Measurements from ENCODE around the gene FADS2.

FADS2 gene

DNA sequence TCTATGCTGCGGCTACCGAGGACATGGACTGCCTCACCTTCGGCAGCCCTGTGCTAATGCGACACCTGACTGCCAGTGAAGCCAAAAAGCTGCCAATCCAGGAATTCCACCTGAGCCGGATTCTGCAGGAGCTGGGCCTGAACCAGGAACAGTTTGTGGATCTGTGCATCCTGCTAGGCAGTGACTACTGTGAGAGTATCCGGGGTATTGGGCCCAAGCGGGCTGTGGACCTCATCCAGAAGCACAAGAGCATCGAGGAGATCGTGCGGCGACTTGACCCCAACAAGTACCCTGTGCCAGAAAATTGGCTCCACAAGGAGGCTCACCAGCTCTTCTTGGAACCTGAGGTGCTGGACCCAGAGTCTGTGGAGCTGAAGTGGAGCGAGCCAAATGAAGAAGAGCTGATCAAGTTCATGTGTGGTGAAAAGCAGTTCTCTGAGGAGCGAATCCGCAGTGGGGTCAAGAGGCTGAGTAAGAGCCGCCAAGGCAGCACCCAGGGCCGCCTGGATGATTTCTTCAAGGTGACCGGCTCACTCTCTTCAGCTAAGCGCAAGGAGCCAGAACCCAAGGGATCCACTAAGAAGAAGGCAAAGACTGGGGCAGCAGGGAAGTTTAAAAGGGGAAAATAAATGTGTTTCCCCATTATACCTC lies 32.1 kb upstream of the FADS2 start:
- no peak for DNase-seq

- DNase-seq, result peak; percentile 63
Measured at GRCh38 chr11:61797263-61797944, 30.7 kb upstream of the FADS2 start.

GRCh38 chr11:61799665-61800284 lies 28.3 kb upstream of the FADS2 start:
- no peak for DNase-seq

DNA sequence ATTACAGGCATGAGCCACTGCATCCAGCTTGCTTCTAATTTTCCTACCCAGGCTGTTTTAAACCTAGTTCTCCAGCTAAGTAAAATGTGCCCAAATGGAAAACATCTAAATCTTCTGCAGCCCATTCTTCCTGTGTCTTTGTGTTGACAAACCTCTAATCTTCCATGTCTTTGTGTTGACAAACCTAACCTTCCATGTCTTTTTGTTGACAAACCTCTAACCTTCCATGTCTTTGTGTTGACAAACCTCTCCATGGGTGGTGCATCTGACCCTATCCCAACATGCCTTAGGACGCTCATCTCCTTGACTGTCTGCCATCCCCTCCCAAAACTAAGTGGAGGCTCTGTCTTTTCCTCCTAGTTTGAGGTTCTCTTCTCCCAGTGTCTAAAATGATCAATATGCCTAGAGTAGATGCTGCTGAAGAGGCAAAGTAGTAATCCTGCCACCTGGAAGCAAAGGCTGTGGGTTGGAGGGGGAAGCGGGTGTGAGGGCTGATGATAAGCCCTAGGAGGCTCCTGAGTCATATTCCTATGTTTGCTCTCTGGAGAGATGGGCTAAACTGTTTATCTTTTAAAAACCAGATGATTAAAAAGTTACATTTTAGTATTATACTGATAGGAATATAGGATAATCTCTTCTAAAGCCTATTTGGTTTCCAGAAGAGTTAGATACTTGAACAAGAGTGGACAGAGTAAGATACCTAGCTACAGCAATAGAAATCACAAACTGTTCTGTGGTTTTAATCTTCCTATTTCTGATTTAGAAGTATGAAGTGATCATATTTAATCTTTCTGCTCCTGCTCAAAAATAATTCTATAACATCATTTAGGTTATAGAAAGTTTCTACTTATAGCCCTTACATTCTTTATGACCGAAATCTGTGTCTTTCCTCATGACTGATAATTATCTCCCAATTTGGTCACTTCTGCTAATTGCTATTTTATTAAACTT lies 27.5 kb upstream of the FADS2 start:
- DNase-seq, result no peak

GRCh38 chr11:61802605-61803004 lies 25.5 kb upstream of the FADS2 start:
- no peak for DNase-seq

GRCh38 chr11:61803889-61804647 lies 24.0 kb upstream of the FADS2 start:
- no peak for DNase-seq

DNA sequence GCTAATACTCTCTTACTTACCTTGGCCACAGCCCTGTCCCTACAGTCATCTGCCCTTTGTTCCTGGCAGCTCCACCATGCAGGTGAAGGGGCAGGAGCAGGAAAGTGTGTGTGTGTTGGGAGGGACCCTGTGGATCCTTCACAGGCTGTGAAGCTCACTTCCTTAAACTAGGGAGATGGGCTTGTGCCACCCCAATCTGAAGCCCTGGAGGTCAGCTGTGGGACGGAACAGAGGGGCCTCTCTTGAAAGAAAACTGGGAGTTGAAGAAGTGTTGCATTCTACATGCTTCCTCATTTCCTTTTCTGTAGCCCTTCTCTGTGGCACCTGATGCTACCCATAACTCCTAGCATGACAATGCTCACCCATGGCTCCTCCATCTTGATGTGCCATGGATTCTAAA lies 23.0 kb upstream of the FADS2 start:
- no peak for DNase-seq

DNA sequence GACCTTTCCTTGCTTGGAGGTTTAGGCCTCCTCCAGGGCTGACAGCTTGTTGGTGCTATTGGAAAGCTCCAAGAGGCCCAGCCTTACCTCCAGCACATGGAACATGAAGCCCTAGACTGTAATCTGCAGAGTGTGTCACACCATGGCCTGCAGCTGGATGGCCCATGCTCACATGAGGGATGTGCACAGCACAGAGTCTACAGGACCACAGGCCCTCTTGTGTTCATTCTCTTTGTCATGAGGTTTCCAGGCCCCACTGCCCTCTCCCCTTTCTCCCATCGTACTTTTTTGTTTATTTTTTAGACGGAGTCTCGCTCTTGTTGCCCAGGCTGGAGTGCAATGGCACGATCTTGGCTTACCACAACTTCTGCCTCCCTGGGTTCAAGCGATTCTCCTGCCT lies 21.3 kb upstream of the FADS2 start:
- DNase-seq, result no peak

- DNase-seq, result no peak
Measured at GRCh38 chr11:61810671-61811175, 17.4 kb upstream of the FADS2 start.

GRCh38 chr11:61811831-61812230 lies 16.3 kb upstream of the FADS2 start:
- DNase-seq, result no peak

DNA sequence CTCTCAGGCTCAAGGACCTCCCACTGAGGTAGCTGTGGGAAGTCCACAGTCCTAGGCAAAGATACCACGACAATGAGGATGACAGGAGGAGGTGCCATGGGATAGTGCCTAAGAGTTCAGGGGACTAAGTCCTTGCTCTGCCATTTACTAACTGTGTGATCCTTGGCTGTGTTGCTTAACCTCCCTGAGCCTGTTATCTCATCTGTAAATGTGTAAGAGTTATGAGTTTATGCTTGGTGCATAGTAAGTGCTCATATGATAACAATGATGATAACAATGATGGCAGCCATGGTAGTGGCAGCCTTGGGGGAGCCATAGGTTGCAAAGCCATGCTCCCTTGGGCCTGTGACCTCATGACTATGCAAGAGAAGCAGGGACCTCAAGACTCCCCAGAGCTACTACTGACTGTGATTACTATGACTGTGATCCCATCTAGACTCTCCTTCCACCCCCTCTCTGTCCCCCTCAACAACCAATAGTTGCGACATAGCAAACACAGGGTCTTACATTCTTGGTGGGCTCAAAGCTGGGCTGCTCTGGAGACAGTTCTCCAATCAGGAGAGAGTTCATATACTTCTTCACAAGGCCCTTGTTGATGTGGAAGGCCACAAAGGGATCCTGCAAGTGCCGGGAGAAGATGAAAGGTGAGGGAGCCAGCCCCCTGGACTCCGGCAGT lies 15.2 kb upstream of the FADS2 start:
- no peak for DNase-seq

GRCh38 chr11:61814247-61814957 lies 13.7 kb upstream of the FADS2 start:
- no peak for DNase-seq

GRCh38 chr11:61814958-61815789 lies 12.9 kb upstream of the FADS2 start:
- no peak for DNase-seq

DNA sequence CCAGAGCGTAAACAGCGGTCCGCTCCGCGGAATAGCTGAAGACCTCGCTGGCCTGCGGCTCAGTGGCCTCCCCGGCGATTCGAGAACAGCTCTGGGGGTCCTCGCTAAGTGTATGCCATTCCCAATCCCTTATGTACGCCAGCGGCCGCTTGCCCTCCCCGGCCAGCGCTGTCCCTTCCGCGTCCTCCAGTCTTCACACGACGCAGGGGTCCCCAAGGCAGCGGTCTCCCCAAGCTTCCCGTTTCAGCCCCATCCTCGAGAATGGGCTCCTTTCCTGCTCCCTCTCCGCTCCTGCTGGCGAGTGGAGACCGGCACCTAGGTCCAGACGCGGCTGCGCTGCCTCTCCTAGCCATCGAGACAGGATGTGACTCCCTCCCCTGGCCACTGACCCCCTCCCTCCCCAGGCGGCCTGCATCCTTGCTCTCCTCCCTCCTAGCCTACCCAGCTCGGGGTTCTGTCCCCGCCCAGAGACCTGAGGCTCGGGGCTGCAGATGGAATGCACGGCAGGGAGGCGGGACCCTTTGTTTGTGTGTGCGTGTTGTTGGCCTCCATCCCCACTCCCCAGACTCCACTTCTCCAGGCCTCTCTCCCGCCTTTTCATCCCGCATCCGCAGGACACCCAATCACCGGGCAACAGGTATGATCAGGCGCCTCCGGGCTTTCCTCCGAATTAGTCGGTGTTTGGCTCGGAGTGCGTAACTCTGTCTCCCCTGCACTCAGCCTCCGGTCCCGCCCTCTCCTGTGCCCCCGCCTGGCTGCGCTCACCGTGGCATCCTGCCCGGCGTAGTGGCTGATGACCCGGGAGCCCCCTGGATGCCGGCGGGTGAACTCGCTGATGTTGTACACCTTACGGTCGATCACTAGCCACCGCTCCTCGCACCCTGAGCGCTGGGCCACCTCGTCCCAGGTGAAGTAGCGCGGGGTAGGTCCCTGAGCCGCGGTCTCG lies 12.0 kb upstream of the FADS2 start:
- DNase-seq, result peak; percentile 46

- DNase-seq, result peak; percentile 52
Measured at GRCh38 chr11:61816736-61817455, 11.2 kb upstream of the FADS2 start, which contains the start of gene FADS1. Gene FADS1 (minus strand): TSS chr11:61817003. CDS start chr11:61816929, 74 bp downstream.

DNA sequence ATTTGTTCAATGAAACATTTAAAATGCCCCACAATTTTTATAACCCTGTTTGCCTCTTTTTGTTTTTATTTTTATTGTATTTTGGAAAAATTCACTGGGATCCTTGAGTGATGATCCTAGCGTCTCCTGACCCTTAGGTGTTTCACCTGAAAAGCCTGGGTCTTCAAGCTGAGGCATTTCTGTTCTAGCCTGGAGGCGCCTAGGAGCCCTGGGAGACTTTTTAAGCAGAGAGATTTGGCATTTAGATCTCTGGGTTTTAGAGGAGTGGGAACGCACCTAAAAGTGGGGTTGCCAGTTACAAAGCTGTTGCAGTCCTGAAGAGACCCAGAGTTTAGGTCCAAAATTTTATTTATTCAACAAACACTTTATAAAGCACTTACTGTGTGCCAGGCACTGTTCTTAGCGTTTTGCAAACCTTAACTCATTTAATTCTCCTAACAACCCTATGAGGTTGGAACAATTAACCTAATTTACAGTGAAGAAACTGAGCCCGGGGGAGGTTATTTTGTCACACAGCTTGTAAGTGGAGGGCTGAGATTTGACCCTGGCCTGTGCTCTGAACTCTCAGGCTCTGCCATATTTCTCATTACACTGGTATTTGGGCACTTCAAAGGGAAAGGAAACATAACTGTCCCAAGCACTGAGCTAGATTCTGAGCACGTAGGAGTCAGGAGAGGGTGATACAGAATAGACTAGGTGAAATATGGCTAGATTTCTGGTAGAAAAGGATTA lies 10.5 kb upstream of the FADS2 start:
- no peak for DNase-seq

DNA sequence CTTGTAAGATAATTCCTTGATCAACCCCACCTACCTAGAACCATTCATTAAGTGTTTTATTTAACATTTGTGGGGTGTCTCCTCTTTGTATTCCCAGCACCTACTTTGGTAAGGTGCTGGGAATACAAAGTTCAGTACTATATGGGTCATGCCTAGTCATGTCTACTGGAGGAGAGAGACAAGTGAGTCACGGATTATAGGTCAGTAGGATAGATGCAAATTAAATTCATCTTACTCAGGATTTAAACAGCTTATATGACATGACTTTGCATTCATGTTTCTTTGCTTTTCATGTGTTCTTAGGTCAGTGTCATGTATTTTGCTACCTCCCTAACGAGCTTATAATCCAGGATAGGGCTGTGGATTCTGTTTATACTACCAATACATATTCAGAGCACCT lies 7.9 kb upstream of the FADS2 start:
- DNase-seq, result no peak

Measured in activated T-cell treated with anti-CD3 and anti-CD28 coated beads for 4 hours (primary cell).